Pancreas (tissue), 8 donors: ENCODE data around the gene SLC35F2. TPM values are rescaled to one million over a fixed set of nuclear protein-coding genes. Genes with fewer than 3 reads are reported as not detected.

ENCODE experiments used
- polyA plus RNA-seq, 2 donors: library from polyadenylated mRNA; stranded (reverse); fragments of 200-250 nt; gene quantifications; one replicate each; pipeline ENCODE4 v1.2.3, GENCODE V29; 2013
- total RNA-seq, 6 donors: library from RNA; stranded (reverse); fragmentation: NEBNext Ultra II Directional in 4 of 6; extraction: Animal tissue kit (Norgen Biotek cat#: 25700) in 4 of 6; gene quantifications; one replicate each; pipeline versions ENCODE4 v1.2.1 to v1.2.4, GENCODE V29; 2021 to 2023
- donor health status: healthy with polysubstance abuse.
- donor health status: DM: no; HTN: no; CAD: no; lungs with moderate emphysema.
- donor health status: DM: no; HTN: no; CAD: no.
- donor health status: Bipolar disorder and iron deficiency.
- donor health status: DM: yes; HTN: yes; CAD: no.
- donor health status: DM: no; HTN: no; CAD: no.
- donor health status: DM: no; HTN: no; CAD: no.
- donor health status: DM: yes; HTN: yes; CAD: no.

SLC35F2 gene
- total and polyA plus RNA-seq, 8 donors = 2.8 to 6.7 (median 5.0) TPM

Other genes with a start within 250 kb of the SLC35F2 start
- not detected for gene SLN, start 146.7 kb downstream of the SLC35F2 start, total RNA-seq
- under 1 TPM in 1 of 2 donors, not detected in 1; 0.19 TPM for gene SLN, start 146.7 kb downstream of the SLC35F2 start, polyA plus RNA-seq
- 1 to 10 TPM in 1 of 6 donors, under 1 TPM in 3, not detected in 2; 0.19 to 1.0 (median 0.82) TPM for gene RAB39A, start 69.7 kb upstream of the SLC35F2 start, total RNA-seq
- gene RAB39A, start 69.7 kb upstream of the SLC35F2 start, polyA plus RNA-seq = under 1 TPM; 0.15 to 0.21 TPM
- gene CUL5, start 150.1 kb upstream of the SLC35F2 start, total RNA-seq = 10 to 100 TPM; 12.4 to 19.9 (median 15.2) TPM
- gene CUL5, start 150.1 kb upstream of the SLC35F2 start, polyA plus RNA-seq = 1 to 10 TPM; 3.1 to 6.1 TPM